HepG2 (cell line): ENCODE results near the gene SLC12A9. TPM values are rescaled to one million over a fixed set of nuclear protein-coding genes. Genes with fewer than 3 reads are reported as not detected.

Experiments
- AGO2 ChIP-seq: fragments of 200-400 bp; formaldehyde crosslinking; optimal IDR thresholded peaks from 2 replicates; pipeline ENCODE3; 2017; ENCODE audit warnings: mild to moderate bottlenecking, low read depth, low read length, moderate library complexity
- ELF4 ChIP-seq: sonication (generic); formaldehyde crosslinking; IDR thresholded peaks from 2 replicates; pipeline ENCODE4 v1.5.0; 2020; ENCODE audit warnings: missing genetic modification reagents, mild to moderate bottlenecking, moderate library complexity, borderline replicate concordance
- HOXA9 ChIP-seq: sonication (generic); formaldehyde crosslinking; IDR thresholded peaks from 2 replicates; pipeline ENCODE4 v1.8.1; 2022; ENCODE audit warnings: missing genetic modification reagents, mild to moderate bottlenecking, moderate library complexity, borderline replicate concordance
- JUNB ChIP-seq: sonication (generic); formaldehyde crosslinking; IDR thresholded peaks from 2 replicates; pipeline ENCODE4 v1.8.0; 2022; ENCODE audit warnings: missing genetic modification reagents, mild to moderate bottlenecking, borderline replicate concordance
- KAT8 ChIP-seq: IDR thresholded peaks from 2 replicates; pipeline ENCODE4 v1.6.1; 2016; ENCODE audit warnings: missing genetic modification reagents, missing compliant biosample characterization
- KDM4B ChIP-seq: sonication (generic); formaldehyde crosslinking; IDR thresholded peaks from 2 replicates; pipeline ENCODE4 v1.4.0; 2020; ENCODE audit warnings: missing genetic modification reagents
- MAF1 ChIP-seq: sonication (generic); formaldehyde crosslinking; IDR thresholded peaks from 2 replicates; pipeline ENCODE4 v1.5.0; 2020; ENCODE audit warnings: missing genetic modification reagents, borderline replicate concordance
- MIER3 ChIP-seq: IDR thresholded peaks from 2 replicates; pipeline ENCODE4 v1.6.1; 2016; ENCODE audit warnings: missing compliant biosample characterization, borderline replicate concordance
- MXI1 ChIP-seq: IDR thresholded peaks from 3 replicates; pipeline ENCODE4 v1.6.1; 2012; ENCODE audit warnings: low read depth, low read length, inconsistent platforms, borderline replicate concordance
- NCOA1 ChIP-seq: sonication (generic); formaldehyde crosslinking; IDR thresholded peaks from 2 replicates; pipeline ENCODE4 v1.9.0; 2021; ENCODE audit warnings: missing genetic modification reagents
- PITX1 ChIP-seq: sonication (generic); formaldehyde crosslinking; IDR thresholded peaks from 2 replicates; pipeline ENCODE4 v1.5.1; 2020; ENCODE audit warnings: mild to moderate bottlenecking, missing genetic modification reagents
- RORA ChIP-seq: sonication (generic); formaldehyde crosslinking; IDR thresholded peaks from 2 replicates; pipeline ENCODE4 v1.5.0; 2020; ENCODE audit warnings: mild to moderate bottlenecking, missing genetic modification reagents, moderate library complexity
- SMYD3 ChIP-seq: sonication (generic); formaldehyde crosslinking; IDR thresholded peaks from 2 replicates; pipeline ENCODE4 v1.8.1; 2023; ENCODE audit warnings: mild to moderate bottlenecking, missing genetic modification reagents
- ZBTB1 ChIP-seq: sonication (generic); formaldehyde crosslinking; IDR thresholded peaks from 2 replicates; pipeline ENCODE4 v1.4.0; 2020; ENCODE audit warnings: missing genetic modification reagents, borderline replicate concordance
- ZMYM4 ChIP-seq: sonication (generic); formaldehyde crosslinking; IDR thresholded peaks from 2 replicates; pipeline ENCODE4 v1.8.1; 2023; ENCODE audit warnings: mild to moderate bottlenecking, missing genetic modification reagents
- ZNF569 ChIP-seq: sonication (generic); formaldehyde crosslinking; IDR thresholded peaks from 2 replicates; pipeline ENCODE4 v1.5.0; 2020; ENCODE audit warnings: mild to moderate bottlenecking, missing genetic modification reagents, moderate library complexity, borderline replicate concordance
- ZNF619 ChIP-seq: sonication (generic); formaldehyde crosslinking; IDR thresholded peaks from 2 replicates; pipeline ENCODE4 v1.4.0; 2020; ENCODE audit warnings: mild to moderate bottlenecking, missing genetic modification reagents
- polyA plus RNA-seq, 8 experiments: library from polyadenylated mRNA; depleted of rRNA in 3 of 8; stranded (reverse) in 7 of 8; unstranded in 1 of 8; fragments of >200 nt; fragmentation: Illumina TruSeq in 4 of 8; extraction: Trizol in 4 of 8; gene quantifications; 2 replicates each; pipeline versions ENCODE4 v1.2.1 to v1.2.3, GENCODE V29; 2011 to 2016; ENCODE audit warnings: low read depth in 4 of 8, missing spikeins in 1 of 8, mixed read lengths in 1 of 8; ENCODE audit not compliant: insufficient read depth in 1 of 8
- total RNA-seq, 5 experiments: library from RNA; depleted of rRNA; stranded (reverse); fragments of >200 nt; fragmentation: Illumina TruSeq; extraction: Trizol; gene quantifications; 2 replicates each; pipeline ENCODE4 v1.2.3, GENCODE V29; 2016; ENCODE audit warnings: low read depth in 1 of 5
- TF ChIP-seq, protein P1 (sequence below): sonication (generic); formaldehyde crosslinking; IDR thresholded peaks from 2 replicates; pipeline ENCODE4 v1.8.1; 2023; ENCODE audit warnings: mild to moderate bottlenecking, missing genetic modification reagents
- TF ChIP-seq, protein P2 (sequence below): sonication (generic); formaldehyde crosslinking; IDR thresholded peaks from 2 replicates; pipeline ENCODE4 v1.4.0; 2020; ENCODE audit warnings: missing genetic modification reagents, borderline replicate concordance
- TF ChIP-seq, protein P3 (sequence below): IDR thresholded peaks from 2 replicates; pipeline ENCODE4 v1.4.0; 2020; ENCODE audit warnings: mild to moderate bottlenecking, missing genetic modification reagents
- TF ChIP-seq, protein P4 (sequence below): sonication (generic); formaldehyde crosslinking; IDR thresholded peaks from 2 replicates; pipeline ENCODE4 v1.4.0; 2020; ENCODE audit warnings: missing genetic modification reagents

The SLC12A9 gene
- total and polyA plus RNA-seq, 2 of the 13 experiments (the other 11 are each of a cell fraction or from before 2014, with no cell fraction given), result 8.7 to 16.6 TPM

DNA sequence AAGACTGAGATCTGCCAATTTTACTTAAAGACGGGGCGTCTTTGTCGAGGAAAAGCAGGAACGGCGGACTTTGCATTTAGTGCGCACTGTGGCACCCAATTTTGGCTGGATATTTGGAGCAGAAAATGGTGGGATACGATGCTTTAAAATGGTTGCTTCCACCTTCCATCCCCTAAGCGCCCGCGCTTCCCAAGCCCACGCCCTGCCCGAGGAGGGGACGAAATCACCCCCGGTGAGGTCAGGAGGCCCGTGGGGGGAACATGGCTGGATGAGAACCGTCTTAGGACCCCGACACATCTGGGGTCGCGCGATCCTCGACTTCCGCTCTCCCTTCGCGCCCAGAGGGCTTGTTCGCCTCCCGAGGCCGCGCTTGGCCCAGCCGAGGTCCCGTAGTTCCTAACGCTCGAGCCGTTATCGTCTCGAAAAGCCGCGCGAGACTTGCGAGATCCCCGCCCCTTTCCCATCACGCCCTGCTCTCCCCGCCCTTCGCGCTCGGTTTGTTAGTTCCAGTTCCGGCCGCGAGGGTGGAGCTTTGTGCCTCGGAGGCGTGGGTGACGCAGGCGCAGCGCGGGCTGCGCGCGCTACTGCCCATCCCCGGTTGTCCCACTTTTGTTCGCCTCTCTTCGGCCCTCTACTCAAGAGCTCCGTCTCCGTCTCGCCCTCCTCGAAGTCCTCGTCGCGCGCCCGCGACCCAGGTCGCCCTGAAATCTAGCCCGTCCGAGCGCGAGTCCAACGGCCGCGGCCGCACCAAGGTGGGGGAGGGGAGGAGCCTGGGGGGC, 22.3 kb downstream of the SLC12A9 start, which contains the start of gene SRRT (continued):
- TF ChIP-seq MAF1 (CRISPR knock-in tag) (no peak), ZBTB1 (CRISPR knock-in tag) (no peak), ELF4 (CRISPR knock-in tag) (no peak), ZMYM4 (CRISPR knock-in tag) (peak; percentile 98), ZNF569 (CRISPR knock-in tag) (no peak), MIER3 (CRISPR knock-in tag) (peak; percentile 78; the same call in 1 of the 2 replicates), AGO2 (peak; percentile 46), HOXA9 (CRISPR knock-in tag) (no peak), KAT8 (CRISPR knock-in tag) (peak; percentile 98), SMYD3 (CRISPR knock-in tag) (0 out of 2 replicates have a peak, but pooled peaks have one; percentile 24), PITX1 (CRISPR knock-in tag) (peak; percentile 55), ZNF619 (CRISPR knock-in tag) (peak; percentile 56), MXI1 (peak; percentile 90; the same call in 1 of the 3 replicates), JUNB (no peak), NCOA1 (peak; percentile 88), RORA (no peak), KDM4B (CRISPR knock-in tag) (no peak)
- TF ChIP-seq, protein P1, sequence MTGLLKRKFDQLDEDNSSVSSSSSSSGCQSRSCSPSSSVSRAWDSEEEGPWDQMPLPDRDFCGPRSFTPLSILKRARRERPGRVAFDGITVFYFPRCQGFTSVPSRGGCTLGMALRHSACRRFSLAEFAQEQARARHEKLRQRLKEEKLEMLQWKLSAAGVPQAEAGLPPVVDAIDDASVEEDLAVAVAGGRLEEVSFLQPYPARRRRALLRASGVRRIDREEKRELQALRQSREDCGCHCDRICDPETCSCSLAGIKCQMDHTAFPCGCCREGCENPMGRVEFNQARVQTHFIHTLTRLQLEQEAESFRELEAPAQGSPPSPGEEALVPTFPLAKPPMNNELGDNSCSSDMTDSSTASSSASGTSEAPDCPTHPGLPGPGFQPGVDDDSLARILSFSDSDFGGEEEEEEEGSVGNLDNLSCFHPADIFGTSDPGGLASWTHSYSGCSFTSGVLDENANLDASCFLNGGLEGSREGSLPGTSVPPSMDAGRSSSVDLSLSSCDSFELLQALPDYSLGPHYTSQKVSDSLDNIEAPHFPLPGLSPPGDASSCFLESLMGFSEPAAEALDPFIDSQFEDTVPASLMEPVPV (CRISPR knock-in tag), result peak; percentile 93
- TF ChIP-seq, protein P2, sequence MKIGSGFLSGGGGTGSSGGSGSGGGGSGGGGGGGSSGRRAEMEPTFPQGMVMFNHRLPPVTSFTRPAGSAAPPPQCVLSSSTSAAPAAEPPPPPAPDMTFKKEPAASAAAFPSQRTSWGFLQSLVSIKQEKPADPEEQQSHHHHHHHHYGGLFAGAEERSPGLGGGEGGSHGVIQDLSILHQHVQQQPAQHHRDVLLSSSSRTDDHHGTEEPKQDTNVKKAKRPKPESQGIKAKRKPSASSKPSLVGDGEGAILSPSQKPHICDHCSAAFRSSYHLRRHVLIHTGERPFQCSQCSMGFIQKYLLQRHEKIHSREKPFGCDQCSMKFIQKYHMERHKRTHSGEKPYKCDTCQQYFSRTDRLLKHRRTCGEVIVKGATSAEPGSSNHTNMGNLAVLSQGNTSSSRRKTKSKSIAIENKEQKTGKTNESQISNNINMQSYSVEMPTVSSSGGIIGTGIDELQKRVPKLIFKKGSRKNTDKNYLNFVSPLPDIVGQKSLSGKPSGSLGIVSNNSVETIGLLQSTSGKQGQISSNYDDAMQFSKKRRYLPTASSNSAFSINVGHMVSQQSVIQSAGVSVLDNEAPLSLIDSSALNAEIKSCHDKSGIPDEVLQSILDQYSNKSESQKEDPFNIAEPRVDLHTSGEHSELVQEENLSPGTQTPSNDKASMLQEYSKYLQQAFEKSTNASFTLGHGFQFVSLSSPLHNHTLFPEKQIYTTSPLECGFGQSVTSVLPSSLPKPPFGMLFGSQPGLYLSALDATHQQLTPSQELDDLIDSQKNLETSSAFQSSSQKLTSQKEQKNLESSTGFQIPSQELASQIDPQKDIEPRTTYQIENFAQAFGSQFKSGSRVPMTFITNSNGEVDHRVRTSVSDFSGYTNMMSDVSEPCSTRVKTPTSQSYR (CRISPR knock-in tag), result peak; percentile 54; the same call in 1 of the 2 replicates
- TF ChIP-seq, protein P3, sequence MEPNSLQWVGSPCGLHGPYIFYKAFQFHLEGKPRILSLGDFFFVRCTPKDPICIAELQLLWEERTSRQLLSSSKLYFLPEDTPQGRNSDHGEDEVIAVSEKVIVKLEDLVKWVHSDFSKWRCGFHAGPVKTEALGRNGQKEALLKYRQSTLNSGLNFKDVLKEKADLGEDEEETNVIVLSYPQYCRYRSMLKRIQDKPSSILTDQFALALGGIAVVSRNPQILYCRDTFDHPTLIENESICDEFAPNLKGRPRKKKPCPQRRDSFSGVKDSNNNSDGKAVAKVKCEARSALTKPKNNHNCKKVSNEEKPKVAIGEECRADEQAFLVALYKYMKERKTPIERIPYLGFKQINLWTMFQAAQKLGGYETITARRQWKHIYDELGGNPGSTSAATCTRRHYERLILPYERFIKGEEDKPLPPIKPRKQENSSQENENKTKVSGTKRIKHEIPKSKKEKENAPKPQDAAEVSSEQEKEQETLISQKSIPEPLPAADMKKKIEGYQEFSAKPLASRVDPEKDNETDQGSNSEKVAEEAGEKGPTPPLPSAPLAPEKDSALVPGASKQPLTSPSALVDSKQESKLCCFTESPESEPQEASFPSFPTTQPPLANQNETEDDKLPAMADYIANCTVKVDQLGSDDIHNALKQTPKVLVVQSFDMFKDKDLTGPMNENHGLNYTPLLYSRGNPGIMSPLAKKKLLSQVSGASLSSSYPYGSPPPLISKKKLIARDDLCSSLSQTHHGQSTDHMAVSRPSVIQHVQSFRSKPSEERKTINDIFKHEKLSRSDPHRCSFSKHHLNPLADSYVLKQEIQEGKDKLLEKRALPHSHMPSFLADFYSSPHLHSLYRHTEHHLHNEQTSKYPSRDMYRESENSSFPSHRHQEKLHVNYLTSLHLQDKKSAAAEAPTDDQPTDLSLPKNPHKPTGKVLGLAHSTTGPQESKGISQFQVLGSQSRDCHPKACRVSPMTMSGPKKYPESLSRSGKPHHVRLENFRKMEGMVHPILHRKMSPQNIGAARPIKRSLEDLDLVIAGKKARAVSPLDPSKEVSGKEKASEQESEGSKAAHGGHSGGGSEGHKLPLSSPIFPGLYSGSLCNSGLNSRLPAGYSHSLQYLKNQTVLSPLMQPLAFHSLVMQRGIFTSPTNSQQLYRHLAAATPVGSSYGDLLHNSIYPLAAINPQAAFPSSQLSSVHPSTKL, result peak; percentile 68
- TF ChIP-seq, protein P4, sequence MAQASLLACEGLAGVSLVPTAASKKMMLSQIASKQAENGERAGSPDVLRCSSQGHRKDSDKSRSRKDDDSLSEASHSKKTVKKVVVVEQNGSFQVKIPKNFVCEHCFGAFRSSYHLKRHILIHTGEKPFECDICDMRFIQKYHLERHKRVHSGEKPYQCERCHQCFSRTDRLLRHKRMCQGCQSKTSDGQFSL (CRISPR knock-in tag), result 0 out of 2 replicates have a peak, but pooled peaks have one; percentile 12
